HUDEP-2 (cell line): ENCODE measurements around the gene NANP.
A peak's percentile ranks its signal among the peaks of the same experiment; 100 is the strongest.
"Not testable (repeated sequence)": the region's sequence is repeated elsewhere in the genome, so short reads cannot be mapped to it uniquely, and the experiment has no call there.

Source experiments
- DNase-seq, 76 experiments: peaks; one replicate each; lab custom pipeline; 2025; ENCODE audit not compliant: unreplicated experiment in 76 of 76; lab: John Stamatoyannopoulos, UW

Gene NANP, protein sequence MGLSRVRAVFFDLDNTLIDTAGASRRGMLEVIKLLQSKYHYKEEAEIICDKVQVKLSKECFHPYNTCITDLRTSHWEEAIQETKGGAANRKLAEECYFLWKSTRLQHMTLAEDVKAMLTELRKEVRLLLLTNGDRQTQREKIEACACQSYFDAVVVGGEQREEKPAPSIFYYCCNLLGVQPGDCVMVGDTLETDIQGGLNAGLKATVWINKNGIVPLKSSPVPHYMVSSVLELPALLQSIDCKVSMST

DNA sequence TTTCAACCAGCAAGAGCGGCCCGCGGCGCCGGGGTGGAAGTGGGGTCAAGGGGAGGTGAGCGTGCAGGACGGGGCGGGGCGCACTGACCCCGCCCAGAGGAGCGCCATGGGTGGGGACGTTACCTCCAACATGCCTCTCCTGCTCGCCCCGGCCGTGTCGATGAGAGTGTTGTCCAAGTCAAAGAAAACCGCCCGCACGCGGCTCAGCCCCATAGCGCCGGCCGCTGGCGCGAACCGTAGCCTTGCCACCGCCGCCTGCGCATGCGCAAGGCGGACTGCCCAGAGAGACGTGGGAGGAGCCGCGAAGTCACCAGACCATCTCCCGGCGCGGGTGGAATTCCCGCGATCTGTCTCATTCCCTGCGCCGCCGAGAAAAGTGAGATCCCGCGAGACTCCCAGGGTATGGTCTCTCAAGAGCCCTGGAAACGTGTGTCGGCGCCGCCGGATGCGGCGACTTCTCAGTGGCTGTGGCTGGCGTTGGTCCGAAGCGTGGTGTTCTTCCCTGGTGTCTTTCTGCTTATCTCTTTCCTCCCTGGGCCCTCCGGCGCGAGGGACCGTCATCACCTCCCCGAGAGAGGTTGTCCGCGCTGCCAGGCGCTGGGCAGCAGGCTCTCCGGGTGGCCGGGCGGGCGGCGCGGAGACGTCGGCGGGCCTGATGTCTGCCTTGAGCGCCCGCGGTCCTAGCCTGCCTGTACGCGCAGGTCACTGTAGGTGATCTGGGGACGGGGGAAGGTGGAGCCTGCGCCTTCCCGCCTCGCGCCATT, at the start of gene NANP:
TSS of gene NANP (minus strand) at position 279 of the 764 bp plus-strand sequence. CDS start at position 213, 66 bp downstream.
- peak; percentile 44 to 97 (median 89) for DNase-seq

DNA sequence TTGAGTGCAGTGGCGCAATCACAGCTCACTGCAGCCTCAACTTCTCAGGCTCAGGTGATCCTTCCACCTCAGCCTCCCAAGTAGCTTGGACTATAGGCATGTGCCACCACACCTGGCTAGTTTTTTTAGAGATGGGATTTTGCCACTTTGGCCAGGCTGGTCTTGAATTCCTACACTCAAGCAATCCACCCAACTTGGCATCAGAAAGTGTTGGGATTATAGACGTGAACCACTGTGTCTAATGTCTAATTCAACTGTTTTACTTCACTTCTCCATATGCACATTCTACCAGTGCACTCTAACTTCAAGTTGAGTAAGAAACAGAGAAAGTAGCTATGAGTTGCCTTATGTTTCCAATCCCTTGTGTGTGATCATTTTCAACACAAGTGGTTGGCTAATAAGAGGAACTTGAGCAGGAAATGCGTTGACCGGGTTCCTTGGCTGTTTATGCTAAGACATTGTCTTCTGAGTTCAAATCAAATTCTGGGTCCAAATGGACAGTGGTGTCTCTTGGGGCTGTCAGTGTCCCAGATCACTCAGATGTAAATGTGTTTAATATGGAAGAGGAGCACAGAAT, 48.9 kb upstream of the NANP start:
- no peak for DNase-seq

DNA sequence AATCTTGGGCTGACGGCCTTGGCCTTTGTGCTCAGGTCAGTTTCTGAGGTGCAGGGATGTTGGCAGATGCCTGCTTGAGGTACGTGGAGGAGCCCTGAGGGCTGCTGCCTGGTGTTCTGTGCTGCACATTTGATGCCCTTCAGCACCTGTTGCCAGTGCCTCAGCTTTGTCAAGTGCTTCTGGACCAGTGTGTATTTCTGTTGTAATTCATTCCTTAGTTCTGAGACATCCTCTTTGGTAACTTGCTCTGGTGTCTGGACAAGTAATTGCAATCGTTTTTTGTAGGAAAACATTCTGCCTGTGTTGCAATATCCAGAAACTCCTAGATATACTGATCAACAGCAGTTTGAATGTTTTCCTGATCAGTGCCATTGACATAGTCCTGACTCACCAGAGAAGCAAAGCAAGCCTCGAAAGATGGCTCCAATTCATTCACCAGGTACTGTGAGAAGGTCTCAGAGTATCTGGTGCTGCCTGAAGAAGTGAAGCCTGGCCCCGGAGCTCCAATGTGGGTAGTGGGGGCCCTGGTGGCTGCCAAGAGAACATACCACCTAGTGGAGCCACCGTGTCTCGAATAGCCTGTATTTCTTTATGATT, 46.1 kb upstream of the NANP start:
- DNase-seq, result peak in 2 of 76 experiments; percentile 2 to 15

DNA sequence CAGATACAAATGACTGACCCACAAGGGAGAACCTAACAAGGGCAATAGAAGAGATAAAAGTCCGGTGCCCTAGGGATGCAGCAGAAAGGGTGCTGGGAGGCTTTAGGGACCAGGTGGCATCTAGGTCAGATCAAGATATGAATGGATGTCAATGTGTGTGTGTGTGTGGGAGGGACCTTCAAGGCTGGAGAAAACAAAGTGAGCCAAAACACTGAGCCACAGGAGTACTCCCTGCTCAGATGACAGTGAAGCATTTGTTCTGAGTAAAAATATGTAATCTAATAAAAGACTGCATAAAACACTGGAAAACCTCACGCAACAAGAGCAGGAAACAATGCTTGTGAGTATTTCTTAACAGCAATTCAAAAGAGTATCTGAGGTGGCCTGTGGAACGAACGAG, 44.6 kb upstream of the NANP start:
- peak in 21 of 76 experiments; percentile 3 to 45 (median 17) for DNase-seq

DNA sequence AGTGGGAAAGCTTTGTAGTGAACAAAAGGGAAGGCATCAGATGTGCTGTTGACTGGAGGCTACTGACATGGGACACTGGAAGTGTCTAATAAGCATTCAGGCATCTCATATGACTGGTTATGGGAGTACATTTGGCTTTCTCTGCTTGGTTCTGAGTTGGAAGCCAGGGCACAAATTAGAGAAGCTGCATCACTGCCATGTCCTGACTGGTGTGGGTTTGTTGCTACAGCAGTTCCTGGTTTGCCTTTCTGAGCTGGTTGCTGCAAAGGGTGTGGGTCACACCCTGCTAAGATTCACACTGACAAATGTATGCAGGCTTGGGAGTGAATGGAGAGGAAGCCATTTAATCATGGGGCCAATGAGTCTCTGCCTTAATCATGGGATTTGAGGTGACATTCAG, 36.2 kb upstream of the NANP start:
- no peak for DNase-seq

DNA sequence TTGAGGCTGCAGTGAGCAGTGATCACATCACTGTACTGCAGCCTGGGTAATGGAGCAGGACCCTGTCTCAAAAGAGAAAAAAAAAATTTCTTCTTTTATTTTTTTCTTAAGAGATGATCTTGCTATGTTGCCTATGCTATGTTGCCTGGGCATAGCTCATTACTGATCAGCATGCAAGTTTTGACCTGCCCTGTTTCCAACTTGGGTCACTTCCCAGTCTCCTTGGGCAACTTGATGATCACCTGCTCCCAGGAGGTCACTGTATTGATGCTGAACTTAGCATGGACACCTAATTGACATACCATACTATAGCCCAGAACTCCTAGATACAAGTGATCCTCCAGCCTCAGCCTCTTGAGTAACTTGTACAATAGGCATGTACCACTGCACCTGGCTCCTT, 30.7 kb upstream of the NANP start:
- DNase-seq, result no peak

DNA sequence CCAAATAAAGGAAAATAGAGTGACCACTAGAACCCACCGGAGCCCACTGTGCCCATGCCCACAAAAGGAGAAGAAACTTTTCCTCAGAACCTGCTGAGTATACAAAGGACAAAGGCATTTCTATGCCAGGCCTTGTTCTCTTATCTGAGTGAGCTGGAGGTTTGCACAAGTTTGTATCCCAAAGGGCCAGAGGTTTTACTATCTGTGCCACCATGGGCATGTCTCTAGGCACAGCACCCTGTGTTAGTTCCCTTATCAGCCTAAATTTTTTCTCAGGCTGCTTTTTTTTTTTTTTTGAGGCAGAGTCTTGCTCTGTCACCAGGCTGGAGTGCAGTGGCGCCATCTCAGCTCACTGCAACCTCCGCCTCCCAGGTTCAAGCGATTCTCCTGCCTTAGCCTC, 29.1 kb upstream of the NANP start:
- DNase-seq, result peak in 67 of 76 experiments; percentile 1 to 90 (median 54)

DNA sequence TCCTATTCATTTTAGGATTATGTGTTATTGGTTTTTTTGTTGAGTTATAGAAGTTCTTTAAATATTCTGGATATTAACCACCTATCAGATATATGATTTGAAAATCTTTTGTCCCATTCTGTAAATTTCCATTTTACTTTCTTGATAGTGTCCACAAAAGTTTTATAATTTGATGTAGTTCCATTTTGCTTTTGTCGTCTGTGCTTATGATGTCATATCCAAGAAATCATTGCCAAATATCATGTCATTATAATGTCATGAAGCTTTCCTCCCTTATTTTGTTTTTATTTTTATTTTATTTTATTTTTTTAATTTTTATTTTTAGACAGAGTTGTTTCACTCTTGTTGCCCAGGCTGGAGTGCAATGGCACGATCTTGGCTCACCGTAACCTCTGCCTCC, 21.0 kb upstream of the NANP start:
- DNase-seq, result no peak

DNA sequence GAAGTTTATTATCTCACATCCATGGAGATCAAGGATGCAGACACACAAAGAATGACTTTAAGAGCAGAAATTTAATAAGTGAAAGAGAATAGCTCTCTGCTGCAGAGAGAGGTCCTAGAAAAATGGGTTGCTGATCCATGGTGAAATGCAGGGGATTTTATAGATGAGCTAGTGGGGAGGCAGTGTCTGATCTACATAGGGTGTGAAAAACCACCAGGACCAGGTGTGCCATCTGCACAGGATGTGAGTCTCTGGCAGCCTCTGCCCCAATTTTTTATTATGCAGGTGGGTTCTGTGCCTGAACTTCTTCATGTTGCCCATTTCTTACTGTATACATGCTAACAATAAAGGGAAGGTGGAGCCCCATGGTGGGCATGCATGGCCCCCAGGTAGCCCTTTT, 19.9 kb upstream of the NANP start:
- DNase-seq, result no peak

DNA sequence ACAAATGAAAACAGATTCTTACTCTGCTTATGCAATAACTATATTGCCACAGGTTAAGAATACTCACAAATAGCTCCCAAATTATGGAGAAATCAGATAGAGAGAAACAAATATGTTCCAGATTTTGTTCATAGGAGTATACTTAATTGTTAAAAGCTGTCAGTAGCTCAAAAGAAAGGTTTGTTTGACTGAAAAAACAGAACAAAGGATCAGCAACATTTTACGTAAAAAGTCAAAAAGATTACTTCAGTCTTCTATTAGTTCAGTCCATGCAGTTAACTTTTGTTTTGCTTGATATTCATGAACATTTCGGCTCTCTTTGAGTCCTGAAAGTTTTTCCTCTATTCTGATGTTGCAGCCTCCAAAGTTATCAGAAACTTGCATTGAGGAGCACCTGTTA, 13.4 kb upstream of the NANP start:
- DNase-seq, result no peak

DNA sequence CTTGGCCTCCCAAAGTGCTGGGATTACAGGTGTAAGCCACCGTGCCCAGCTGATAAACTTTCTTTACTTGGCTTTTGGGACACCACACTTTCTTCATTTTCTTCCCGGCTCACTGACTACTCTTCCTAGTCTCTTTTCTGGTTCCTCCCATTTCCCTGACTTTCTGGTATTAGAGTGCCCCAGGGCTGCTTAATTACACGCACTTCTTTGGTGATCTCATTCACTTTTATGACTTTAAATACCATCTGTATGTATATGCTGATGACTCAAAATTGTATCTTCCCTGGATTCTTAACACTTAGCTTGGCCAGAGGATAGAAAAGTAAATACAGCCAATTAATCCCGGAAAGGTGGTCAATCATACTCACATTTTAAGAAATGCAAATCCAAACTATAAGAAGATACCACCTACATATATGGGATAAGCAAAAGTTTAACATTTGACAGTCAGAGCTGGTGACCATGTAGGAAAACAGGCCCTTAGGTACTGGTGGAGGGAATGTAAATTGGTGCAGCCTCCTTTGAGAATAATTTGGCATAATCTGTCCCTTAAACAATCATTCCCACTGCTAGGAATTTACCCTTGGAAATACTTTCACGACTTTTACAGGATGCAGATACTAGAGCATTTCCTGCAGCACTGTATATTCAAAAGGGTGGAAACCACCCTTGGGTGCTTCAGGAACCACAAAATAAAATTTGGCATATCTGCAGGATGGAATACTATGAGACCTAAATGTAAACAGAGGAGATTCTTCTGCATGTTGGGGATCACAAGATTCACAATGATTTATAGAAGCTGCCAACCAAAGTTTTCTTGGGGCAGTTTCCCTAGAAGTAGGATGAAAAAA, 9.4 kb upstream of the NANP start:
- no peak for DNase-seq

DNA sequence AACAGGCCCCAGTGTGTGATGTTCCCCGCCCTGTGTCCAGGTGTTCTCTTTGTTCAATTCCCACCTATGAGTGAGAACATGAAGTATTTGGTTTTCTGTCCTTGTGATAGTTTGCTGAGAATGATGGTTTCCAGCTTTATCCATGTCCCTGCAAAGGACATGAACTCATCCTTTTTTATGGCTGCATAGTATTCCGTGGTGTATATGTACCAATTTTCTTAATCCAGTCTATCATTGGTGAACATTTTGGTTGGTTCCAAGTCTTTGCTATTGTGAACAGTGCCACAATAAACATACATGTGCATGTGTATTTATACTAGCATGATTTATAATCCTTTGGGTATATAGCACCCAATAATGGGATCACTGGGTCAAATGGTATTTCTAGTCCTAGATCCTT, 6.8 kb upstream of the NANP start:
- DNase-seq, result not testable (repeated sequence)

DNA sequence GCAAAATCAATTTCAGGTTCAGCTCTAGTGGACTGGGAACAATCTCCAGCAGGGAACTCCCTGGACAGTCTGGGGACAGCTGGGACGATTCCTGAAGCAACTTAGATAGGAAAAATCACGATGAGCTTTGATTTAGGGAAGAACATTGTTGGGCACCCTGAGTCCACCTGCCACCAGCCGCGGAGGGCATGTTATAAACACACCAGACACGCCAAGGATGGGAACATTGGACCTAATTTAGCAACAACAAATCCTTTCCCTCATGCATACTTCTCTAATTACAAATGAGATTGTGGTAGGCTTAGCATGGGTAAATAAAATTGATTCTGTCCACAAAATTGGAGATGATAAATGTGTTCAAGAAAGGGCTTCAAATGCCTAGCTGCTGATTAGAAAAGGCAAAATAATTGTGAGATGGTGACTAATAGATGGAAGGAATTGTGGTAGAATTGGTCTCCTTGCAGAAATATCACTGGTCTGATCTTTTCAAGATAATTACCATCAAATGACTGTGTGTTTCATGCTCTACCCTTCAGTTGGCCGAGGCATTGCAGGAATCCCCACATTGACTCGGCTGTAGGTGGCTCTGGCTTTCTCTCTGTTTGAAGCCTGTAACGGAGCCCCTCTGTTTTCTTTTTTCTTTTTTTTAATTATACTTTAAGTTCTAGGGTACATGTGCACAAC, 6.1 kb upstream of the NANP start:
- no peak for DNase-seq

DNA sequence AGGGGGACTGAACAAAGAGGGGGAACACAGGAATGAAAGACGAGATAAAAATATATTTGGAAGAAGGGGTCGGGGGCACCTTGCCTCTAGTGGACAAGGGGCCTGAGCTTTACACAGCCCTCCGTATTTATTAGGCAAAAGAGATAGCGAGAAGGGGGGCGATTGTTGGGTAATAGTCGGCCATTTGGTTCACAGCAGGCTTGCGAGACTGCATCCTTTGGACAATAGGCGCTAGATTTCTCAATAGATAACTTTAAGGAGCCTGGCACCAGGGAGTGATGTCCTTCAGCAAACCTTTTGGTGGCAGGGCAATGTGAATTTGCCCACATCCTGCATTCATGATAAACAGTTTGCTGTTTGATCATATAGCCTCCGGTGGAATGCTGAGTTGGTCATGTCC, 3.0 kb upstream of the NANP start:
- no peak for DNase-seq

DNA sequence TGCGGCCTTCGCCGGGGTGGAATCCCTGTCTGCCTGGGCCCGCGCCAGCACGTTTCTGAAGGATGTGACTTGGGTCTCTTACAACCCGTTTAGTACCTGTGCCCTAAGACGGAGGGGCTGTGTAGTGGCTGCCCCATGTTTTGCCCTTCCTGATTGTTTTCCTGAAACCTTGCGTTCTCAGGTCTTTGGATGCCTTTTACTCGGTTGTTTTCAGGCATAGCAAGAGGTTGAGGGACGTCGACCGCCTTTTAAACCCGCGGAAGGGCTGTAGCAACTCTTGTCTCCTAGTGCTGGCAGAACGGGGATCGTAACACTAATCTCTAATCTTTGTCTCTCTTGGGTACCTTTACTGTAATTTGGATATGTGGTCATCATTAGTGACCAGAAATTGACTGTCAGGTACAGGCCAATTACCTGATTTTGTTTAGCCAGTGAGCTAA, 706 bp upstream of the NANP start:
- peak in 9 of 76 experiments; percentile 18 to 84 (median 31) for DNase-seq

DNA sequence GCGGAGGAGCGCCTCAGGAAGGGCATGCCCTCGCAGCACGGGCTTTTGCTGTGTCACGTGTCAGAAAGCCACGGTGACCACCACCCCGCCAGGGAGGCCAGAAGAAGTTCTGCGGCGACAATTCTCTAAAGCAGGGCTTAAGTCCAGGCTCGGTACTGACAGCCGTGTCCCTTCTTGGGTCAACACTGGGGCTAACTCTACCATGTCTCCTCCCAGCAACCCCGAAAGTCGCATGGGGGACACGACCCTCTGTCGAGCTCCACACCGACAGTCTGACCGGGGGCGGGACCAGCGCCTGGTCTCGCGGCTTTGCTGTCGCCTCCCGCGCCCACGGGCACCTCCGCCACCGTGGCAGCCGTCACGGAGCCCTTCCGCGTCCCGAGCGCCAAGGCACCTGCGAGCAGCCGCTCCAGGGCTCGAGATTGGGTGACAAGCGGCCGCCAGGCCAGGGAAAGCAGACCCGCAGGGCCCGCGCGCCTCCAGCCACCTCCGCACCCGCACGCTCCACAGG, 534 bp downstream of the NANP start:
- peak in 36 of 76 experiments; percentile 3 to 63 (median 23) for DNase-seq

DNA sequence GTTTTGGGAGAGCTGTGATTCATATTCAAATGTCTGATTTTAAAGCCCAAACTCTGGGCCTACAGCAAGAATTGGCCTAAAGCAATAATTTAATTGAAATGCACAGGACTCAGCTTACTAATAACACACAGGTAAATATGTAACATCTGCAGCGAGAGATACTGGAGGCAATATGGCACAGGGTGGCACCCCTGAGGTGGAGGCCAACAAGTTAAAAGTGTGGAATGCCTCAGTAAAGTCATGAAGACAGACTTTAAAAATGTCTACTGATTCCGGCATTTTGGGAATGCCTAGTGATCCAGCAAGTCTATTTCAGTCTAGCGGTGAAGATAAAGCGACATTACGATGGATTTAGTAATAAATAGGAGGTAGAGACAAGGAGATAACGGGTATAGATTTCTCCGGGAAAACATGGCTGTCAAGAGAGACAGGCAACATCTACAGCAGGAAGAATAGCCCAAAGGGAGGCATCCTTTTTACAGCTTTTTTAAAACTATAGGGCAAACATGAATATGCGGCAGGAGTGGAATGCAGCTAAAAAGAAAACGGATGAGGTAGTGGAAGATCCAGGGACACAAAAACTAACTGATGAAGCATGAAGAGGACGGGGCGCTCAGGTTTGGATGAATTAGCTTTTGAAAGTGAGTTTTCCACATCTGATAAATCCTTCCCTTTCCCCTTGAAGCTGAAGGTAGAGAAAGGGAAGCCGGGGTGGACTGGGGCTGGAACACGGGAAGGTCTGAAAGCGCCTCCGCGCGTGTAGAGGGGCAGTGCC, 1.2 kb downstream of the NANP start:
- no peak for DNase-seq

DNA sequence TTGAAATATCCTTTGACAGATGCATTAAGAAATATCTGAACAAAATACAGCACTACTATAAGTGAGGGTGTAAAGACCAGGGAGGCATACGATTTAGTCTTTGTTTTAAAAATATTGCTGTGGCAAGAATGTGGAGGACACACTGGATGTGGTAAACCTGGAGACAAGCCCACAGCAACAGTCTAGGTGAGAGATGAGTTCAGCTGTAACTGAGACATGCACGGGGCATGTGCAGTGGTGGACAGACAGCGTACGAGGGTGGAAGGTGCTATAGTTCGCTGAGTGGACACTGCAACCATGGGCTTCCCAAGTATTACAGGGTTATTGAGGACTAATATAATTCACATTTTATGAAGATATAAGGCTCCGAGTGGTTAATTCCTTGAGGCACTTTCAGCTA, 1.8 kb downstream of the NANP start:
- no peak for DNase-seq

DNA sequence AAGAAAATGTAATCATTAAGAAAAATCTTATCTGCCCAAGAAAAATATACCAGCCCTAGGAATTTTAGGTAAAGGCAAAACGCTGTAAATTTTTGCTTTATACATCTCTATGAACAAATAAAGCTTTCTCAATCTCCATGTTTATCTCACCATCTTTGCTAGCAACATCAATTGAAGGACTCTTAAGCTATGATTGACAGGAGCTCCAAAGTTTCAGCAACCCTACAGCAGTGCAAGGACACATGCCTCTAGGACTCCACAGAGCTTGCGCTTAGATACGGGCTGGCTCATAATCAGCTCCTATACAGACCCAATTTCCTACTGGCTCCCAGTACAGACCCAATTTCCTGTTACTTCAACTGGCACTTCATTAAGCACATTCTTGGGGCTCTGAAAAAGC, 4.3 kb downstream of the NANP start:
- no peak for DNase-seq
